Mesenchymal stem cell (in vitro differentiated cells and primary cell): ENCODE data around the gene SELE.

Experiments
- DNase-seq: peaks from one replicate; pipeline ENCODE4 v3.0.0-alpha.2; 2013
- H2AFZ ChIP-seq: one replicate; pipeline ENCODE4 v1.6.1; 2013; ENCODE audit warnings: low read depth, mild to moderate bottlenecking, control low read depth, inconsistent platforms, low read length, moderate library complexity
- H2AK5ac ChIP-seq: 2 replicates; pipeline ENCODE4 v1.6.1; 2013; ENCODE audit warnings: low read length, moderate library complexity, mild to moderate bottlenecking, inconsistent platforms; ENCODE audit not compliant: severe bottlenecking
- H2BK120ac ChIP-seq: one replicate; pipeline ENCODE4 v1.6.1; 2013; ENCODE audit warnings: low read depth, mild to moderate bottlenecking, inconsistent platforms, low read length, moderate library complexity
- H2BK12ac ChIP-seq, 2 experiments: one replicate each; pipeline ENCODE4 v1.6.1; 2013; ENCODE audit warnings: inconsistent platforms in 2 of 2, low read length in 2 of 2, mild to moderate bottlenecking in 2 of 2, moderate library complexity in 2 of 2, control low read depth in 1 of 2
- H2BK15ac ChIP-seq: one replicate; pipeline ENCODE4 v1.6.1; 2013; ENCODE audit warnings: mild to moderate bottlenecking, low read depth, inconsistent platforms; ENCODE audit not compliant: poor library complexity, severe bottlenecking
- H2BK5ac ChIP-seq: 2 replicates; pipeline ENCODE4 v1.6.1; 2013; ENCODE audit warnings: low read depth, mild to moderate bottlenecking, low read length, control low read depth, inconsistent platforms; ENCODE audit not compliant: poor library complexity, severe bottlenecking
- H3K14ac ChIP-seq, 2 experiments: one replicate each; pipeline ENCODE4 v1.6.1; 2013; ENCODE audit warnings: inconsistent platforms in 2 of 2, low read length in 2 of 2, control low read depth in 1 of 2, mild to moderate bottlenecking in 1 of 2, moderate library complexity in 1 of 2
- H3K18ac ChIP-seq, 2 experiments: one replicate each; pipeline ENCODE4 v1.6.1; 2013; ENCODE audit warnings: inconsistent platforms in 2 of 2, low read length in 2 of 2, control low read depth in 1 of 2, low read depth in 1 of 2, mild to moderate bottlenecking in 1 of 2
- H3K23ac ChIP-seq, 2 experiments: one replicate each; pipeline ENCODE4 v1.6.1; 2013; ENCODE audit warnings: inconsistent platforms in 2 of 2, low read length in 2 of 2, mild to moderate bottlenecking in 2 of 2, moderate library complexity in 2 of 2, control low read depth in 1 of 2
- H3K27ac ChIP-seq: 2 replicates; pipeline ENCODE4 v1.5.1; 2013; ENCODE audit warnings: mild to moderate bottlenecking, moderate library complexity, low read length, control low read depth, inconsistent platforms; ENCODE audit not compliant: poor library complexity, severe bottlenecking
- H3K27me3 ChIP-seq, 2 experiments: 2 replicates each; pipeline versions ENCODE4 v1.6.1 to v1.7.0; 2013; ENCODE audit warnings: low read length in 2 of 2, mild to moderate bottlenecking in 2 of 2, moderate library complexity in 2 of 2, control low read depth in 1 of 2, inconsistent platforms in 1 of 2; ENCODE audit not compliant: control insufficient read depth in 1 of 2, insufficient read depth in 1 of 2
- H3K36me3 ChIP-seq, 2 experiments: 2 replicates each; pipeline versions ENCODE4 v1.6.1 to v1.7.0; 2013; ENCODE audit warnings: low read length in 2 of 2, control low read depth in 1 of 2, inconsistent platforms in 1 of 2, low read depth in 1 of 2, mild to moderate bottlenecking in 1 of 2; ENCODE audit not compliant: insufficient read depth in 2 of 2, control insufficient read depth in 1 of 2
- H3K4ac ChIP-seq, 2 experiments: one replicate each; pipeline ENCODE4 v1.6.1; 2013; ENCODE audit warnings: inconsistent platforms in 2 of 2, low read length in 2 of 2, mild to moderate bottlenecking in 2 of 2, moderate library complexity in 2 of 2, control low read depth in 1 of 2, low read depth in 1 of 2
- H3K4me1 ChIP-seq: 2 replicates; pipeline ENCODE4 v1.6.1; 2013; ENCODE audit warnings: low read depth, low read length, control low read depth; ENCODE audit not compliant: control insufficient read depth, insufficient read depth
- H3K4me2 ChIP-seq: 2 replicates; pipeline ENCODE4 v1.6.1; 2013; ENCODE audit warnings: low read length, mild to moderate bottlenecking, inconsistent platforms; ENCODE audit not compliant: poor library complexity, severe bottlenecking
- H3K4me3 ChIP-seq, 2 experiments: 2 replicates each; pipeline versions ENCODE4 v1.5.1 to v1.7.0; 2013; ENCODE audit warnings: low read length in 2 of 2, mild to moderate bottlenecking in 2 of 2, control low read depth in 1 of 2, low read depth in 1 of 2; ENCODE audit not compliant: insufficient read depth in 1 of 2
- H3K79me1 ChIP-seq: replicated peaks from 2 replicates; pipeline ENCODE4 v1.6.1; 2013; ENCODE audit warnings: mild to moderate bottlenecking, control low read depth, low read length, inconsistent platforms; ENCODE audit not compliant: poor library complexity, severe bottlenecking
- H3K9ac ChIP-seq: 2 replicates; pipeline ENCODE4 v1.7.0; 2013; ENCODE audit warnings: mild to moderate bottlenecking, low read length, moderate library complexity
- H3K9me3 ChIP-seq: 2 replicates; pipeline ENCODE4 v1.7.0; 2013; ENCODE audit warnings: mild to moderate bottlenecking, low read length; ENCODE audit not compliant: control insufficient read depth
- H4K8ac ChIP-seq: one replicate; pipeline ENCODE4 v1.6.1; 2013; ENCODE audit warnings: inconsistent platforms, mild to moderate bottlenecking, low read length, moderate library complexity
- H4K91ac ChIP-seq: one replicate; pipeline ENCODE4 v1.6.1; 2013; ENCODE audit warnings: mild to moderate bottlenecking, low read length, inconsistent platforms
- WGBS: methylation state at CpG from one replicate; pipeline ENCODE4 v1.1.7; 2013; ENCODE audit warnings: mixed read lengths; 5-methylcytosine and 5-hydroxymethylcytosine counted together

SELE gene

DNA sequence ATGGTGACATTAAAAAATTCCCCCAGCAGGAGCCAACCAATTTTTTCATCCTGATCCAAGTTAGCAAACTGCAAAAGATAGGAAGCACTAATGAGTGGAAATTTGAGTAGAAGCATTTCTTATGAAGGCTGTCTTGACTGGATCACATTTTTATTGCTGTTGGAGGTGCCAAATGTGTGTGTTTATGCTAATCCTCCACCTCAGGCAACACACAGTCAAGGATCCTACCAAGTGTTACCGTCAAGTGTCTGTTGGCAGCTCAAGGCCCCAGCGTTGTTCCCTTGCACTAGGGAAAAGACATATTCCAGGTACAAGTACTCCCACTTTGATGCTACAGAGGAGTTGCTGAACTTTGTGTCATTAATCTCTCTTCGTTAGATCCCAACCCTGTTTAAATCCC lies 42.6 kb upstream of the SELE start:
- Histone ChIP-seq H3K18ac (no peak overlapping the region), H2AFZ (no peak overlapping the region), H3K27me3 (peaks cover 0 to 6% of the 10 kb centered on the region in 2 experiments), H2BK5ac (no peak overlapping the region), H2AK5ac (no peak overlapping the region), H3K23ac (no peak overlapping the region), H3K36me3 (no peaks in the 10 kb centered on the region), H2BK15ac (no peak overlapping the region), H2BK120ac (no peak overlapping the region), H3K79me1 (no peaks in the 10 kb centered on the region), H3K9me3 (no peaks in the 10 kb centered on the region), H3K14ac (no peak overlapping the region), H3K4me1 (peaks cover 1% of the 10 kb centered on the region), H2BK12ac (no peak overlapping the region), H4K91ac (no peak overlapping the region), H4K8ac (no peak overlapping the region), H3K27ac (no peak overlapping the region), H3K4me3 (no peak overlapping the region), H3K4me2 (no peak overlapping the region), H3K9ac (no peak overlapping the region), H3K4ac (no peak overlapping the region)
- no peak for DNase-seq
- 82% methylated on average over 3 of the region's 3 CpGs for WGBS

GRCh38 chr1:169768161-169768560 lies 34.3 kb upstream of the SELE start:
- Histone ChIP-seq H3K4ac (no peak overlapping the region), H3K79me1 (no peaks in the 10 kb centered on the region), H3K9me3 (no peaks in the 10 kb centered on the region), H2BK5ac (no peak overlapping the region), H3K4me2 (no peak overlapping the region), H2BK12ac (no peak overlapping the region), H3K14ac (no peak overlapping the region), H3K4me1 (no peaks in the 10 kb centered on the region), H2BK120ac (no peak overlapping the region), H3K23ac (no peak overlapping the region), H3K9ac (no peak overlapping the region), H3K18ac (no peak overlapping the region), H3K4me3 (no peak overlapping the region), H2AFZ (no peak overlapping the region), H4K91ac (no peak overlapping the region), H3K27ac (no peak overlapping the region), H4K8ac (no peak overlapping the region), H3K27me3 (peaks cover 0 to 36% of the 10 kb centered on the region in 2 experiments), H2BK15ac (no peak overlapping the region), H3K36me3 (no peaks in the 10 kb centered on the region), H2AK5ac (no peak overlapping the region)
- no peak for DNase-seq
- WGBS = 86% methylated on average over 2 of the region's 2 CpGs

DNA sequence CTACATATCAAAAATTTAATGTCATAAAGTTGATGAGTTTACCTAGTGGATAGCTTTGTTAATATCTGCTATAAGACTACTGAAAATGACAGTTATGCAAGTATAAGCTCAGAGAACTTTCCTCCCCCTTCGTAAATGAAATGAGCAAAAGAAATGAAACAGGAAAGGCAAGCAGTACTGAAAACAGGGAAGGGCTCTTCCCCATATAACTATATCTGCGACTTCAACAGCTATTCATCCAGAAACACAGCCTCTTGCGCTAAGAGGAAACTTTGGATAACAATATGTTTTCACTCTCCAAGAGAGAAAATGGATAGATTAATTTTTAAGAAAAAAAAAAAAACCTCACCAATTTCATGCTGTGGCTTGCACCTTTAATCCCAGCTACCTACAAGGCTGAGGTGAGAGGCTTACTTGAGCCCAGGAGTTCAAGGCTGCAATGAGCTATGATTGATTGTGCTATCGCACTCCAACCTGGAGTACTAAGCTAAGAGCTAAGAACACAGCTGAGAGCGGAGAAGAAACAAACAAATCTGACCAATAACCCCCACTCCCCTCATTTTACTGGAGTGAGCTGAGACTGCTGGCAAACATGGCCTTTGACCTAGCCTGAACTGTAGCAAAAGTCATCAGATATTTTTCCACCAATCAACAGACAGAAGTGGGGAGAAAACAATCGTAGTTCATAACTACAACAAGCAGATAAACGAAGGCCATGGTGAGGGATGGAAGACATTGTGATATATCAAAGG lies 31.9 kb upstream of the SELE start:
- Histone ChIP-seq H3K4me1 (no peaks in the 10 kb centered on the region), H2BK12ac (no peak overlapping the region), H4K8ac (no peak overlapping the region), H3K18ac (no peak overlapping the region), H2AFZ (no peak overlapping the region), H3K79me1 (no peaks in the 10 kb centered on the region), H2BK120ac (no peak overlapping the region), H3K36me3 (no peaks in the 10 kb centered on the region), H3K14ac (no peak overlapping the region), H3K4ac (no peak overlapping the region), H4K91ac (no peak overlapping the region), H3K9me3 (no peaks in the 10 kb centered on the region), H3K4me3 (no peak overlapping the region), H3K9ac (no peak overlapping the region), H2BK15ac (no peak overlapping the region), H3K4me2 (no peak overlapping the region), H3K27ac (no peak overlapping the region), H2BK5ac (no peak overlapping the region), H3K27me3 (peaks cover 0 to 23% of the 10 kb centered on the region in 2 experiments), H2AK5ac (no peak overlapping the region), H3K23ac (no peak overlapping the region)
- 76% methylated on average over 3 of the region's 7 CpGs for WGBS
- no peak for DNase-seq

GRCh38 chr1:169764919-169765318 lies 31.0 kb upstream of the SELE start:
- no CpG with 5 or more reads among the region's 1 CpG for WGBS
- H3K9ac ChIP-seq = no peak overlapping the region
- no peak overlapping the region for H3K4me2 ChIP-seq
- H3K18ac ChIP-seq = no peak overlapping the region
- no peak overlapping the region for H3K4me3 ChIP-seq
- no peaks in the 10 kb centered on the region for H3K79me1 ChIP-seq
- no peak overlapping the region for H3K23ac ChIP-seq
- H2BK120ac ChIP-seq = no peak overlapping the region
- no peak overlapping the region for H4K8ac ChIP-seq
- H3K4me1 ChIP-seq = no peaks in the 10 kb centered on the region
- no peak for DNase-seq
- H2BK5ac ChIP-seq = no peak overlapping the region
- H3K27ac ChIP-seq = no peak overlapping the region
- no peaks in the 10 kb centered on the region for H3K9me3 ChIP-seq
- no peak overlapping the region for H4K91ac ChIP-seq
- H2AFZ ChIP-seq = no peak overlapping the region
- no peak overlapping the region for H2BK15ac ChIP-seq
- H2AK5ac ChIP-seq = no peak overlapping the region
- H3K36me3 ChIP-seq = no peaks in the 10 kb centered on the region
- H2BK12ac ChIP-seq = no peak overlapping the region
- peaks cover 0 to 23% of the 10 kb centered on the region in 2 experiments for H3K27me3 ChIP-seq
- H3K4ac ChIP-seq = no peak overlapping the region
- H3K14ac ChIP-seq = no peak overlapping the region
